ENCODE results near the gene AQP12B.

AQP12B gene

GRCh38 chr2:240727439-240727838 lies 44.8 kb upstream of the AQP12B start:
- TF ChIP-seq SUZ12 (IDR thresholded peaks at IDR 0.05; ENCODE audit: extremely low read depth, insufficient read depth, insufficient read length) (no peak), YY1 (IDR thresholded peaks at IDR 0.05; ENCODE audit: insufficient read depth, insufficient read length) (no peak), ZNF274 (IDR thresholded peaks at IDR 0.05; ENCODE audit: low read depth, low read length) (no peak)
- DNase-seq (ENCODE audit: low read depth, low spot score), result no peak
- Histone ChIP-seq H3K9me3 (ENCODE audit: insufficient read depth, low read length) (no peaks in the 10 kb centered on the region), H3K4me1 (ENCODE audit: insufficient read depth, insufficient read length) (peaks cover 6% of the 10 kb centered on the region), H3K36me3 (ENCODE audit: insufficient read depth, insufficient read length, low read length) (no peaks in the 10 kb centered on the region), H3K4me3 (ENCODE audit: insufficient read length, low read depth) (no peak overlapping the region), H3K27me3 (ENCODE audit: insufficient read depth, insufficient read length) (no peaks in the 10 kb centered on the region), H3K9ac (ENCODE audit: insufficient read length, low read depth) (no peak overlapping the region)

GRCh38 chr2:240726876-240727275 lies 44.2 kb upstream of the AQP12B start:
- Histone ChIP-seq H3K4me1 (ENCODE audit: insufficient read depth, insufficient read length) (peaks cover 6% of the 10 kb centered on the region), H3K4me3 (ENCODE audit: insufficient read length, low read depth) (no peak overlapping the region), H3K36me3 (ENCODE audit: insufficient read depth, insufficient read length, low read length) (peaks cover 3% of the 10 kb centered on the region), H3K9ac (ENCODE audit: insufficient read length, low read depth) (no peak overlapping the region), H3K27me3 (ENCODE audit: insufficient read depth, insufficient read length) (no peaks in the 10 kb centered on the region), H3K9me3 (ENCODE audit: insufficient read depth, low read length) (no peaks in the 10 kb centered on the region)
- no peak for TF ChIP-seq YY1 (IDR thresholded peaks at IDR 0.05; ENCODE audit: insufficient read depth, insufficient read length)
- no peak for TF ChIP-seq SUZ12 (IDR thresholded peaks at IDR 0.05; ENCODE audit: extremely low read depth, insufficient read depth, insufficient read length)
- TF ChIP-seq ZNF274 (IDR thresholded peaks at IDR 0.05; ENCODE audit: low read depth, low read length), result no peak
- DNase-seq (ENCODE audit: low read depth, low spot score), result no peak

- no peak overlapping the region for H3K4me3 ChIP-seq (ENCODE audit: insufficient read length, low read depth)
- peaks cover 3% of the 10 kb centered on the region for H3K36me3 ChIP-seq (ENCODE audit: insufficient read depth, insufficient read length, low read length)
- no peak overlapping the region for H3K9ac ChIP-seq (ENCODE audit: insufficient read length, low read depth)
- TF ChIP-seq ZNF274 (IDR thresholded peaks at IDR 0.05; ENCODE audit: low read depth, low read length) (no peak), YY1 (IDR thresholded peaks at IDR 0.05; ENCODE audit: insufficient read depth, insufficient read length) (no peak), SUZ12 (IDR thresholded peaks at IDR 0.05; ENCODE audit: extremely low read depth, insufficient read depth, insufficient read length) (no peak)
- H3K27me3 ChIP-seq (ENCODE audit: insufficient read depth, insufficient read length), result no peaks in the 10 kb centered on the region
- H3K4me1 ChIP-seq (ENCODE audit: insufficient read depth, insufficient read length), result no peaks in the 10 kb centered on the region
- H3K9me3 ChIP-seq (ENCODE audit: insufficient read depth, low read length), result no peaks in the 10 kb centered on the region
- no peak for DNase-seq (ENCODE audit: low read depth, low spot score)
Observed at GRCh38 chr2:240725671-240726070, 43.0 kb upstream of the AQP12B start.

- H3K9ac ChIP-seq (ENCODE audit: insufficient read length, low read depth), result no peak overlapping the region
- H3K27me3 ChIP-seq (ENCODE audit: insufficient read depth, insufficient read length), result no peaks in the 10 kb centered on the region
- H3K4me1 ChIP-seq (ENCODE audit: insufficient read depth, insufficient read length), result no peaks in the 10 kb centered on the region
- no peak overlapping the region for H3K4me3 ChIP-seq (ENCODE audit: insufficient read length, low read depth)
- no peak for DNase-seq (ENCODE audit: low read depth, low spot score)
- no peaks in the 10 kb centered on the region for H3K9me3 ChIP-seq (ENCODE audit: insufficient read depth, low read length)
- TF ChIP-seq SUZ12 (IDR thresholded peaks at IDR 0.05; ENCODE audit: extremely low read depth, insufficient read depth, insufficient read length) (no peak), YY1 (IDR thresholded peaks at IDR 0.05; ENCODE audit: insufficient read depth, insufficient read length) (no peak), ZNF274 (IDR thresholded peaks at IDR 0.05; ENCODE audit: low read depth, low read length) (no peak)
- H3K36me3 ChIP-seq (ENCODE audit: insufficient read depth, insufficient read length, low read length), result peaks cover 3% of the 10 kb centered on the region
Observed at GRCh38 chr2:240725266-240725665, 42.6 kb upstream of the AQP12B start.

GRCh38 chr2:240724431-240724830 lies 41.7 kb upstream of the AQP12B start:
- Histone ChIP-seq H3K36me3 (ENCODE audit: insufficient read depth, insufficient read length, low read length) (peaks cover 3% of the 10 kb centered on the region), H3K27me3 (ENCODE audit: insufficient read depth, insufficient read length) (no peaks in the 10 kb centered on the region), H3K4me3 (ENCODE audit: insufficient read length, low read depth) (no peak overlapping the region), H3K9ac (ENCODE audit: insufficient read length, low read depth) (no peak overlapping the region), H3K9me3 (ENCODE audit: insufficient read depth, low read length) (no peaks in the 10 kb centered on the region), H3K4me1 (ENCODE audit: insufficient read depth, insufficient read length) (no peaks in the 10 kb centered on the region)
- no peak for DNase-seq (ENCODE audit: low read depth, low spot score)
- TF ChIP-seq SUZ12 (IDR thresholded peaks at IDR 0.05; ENCODE audit: extremely low read depth, insufficient read depth, insufficient read length) (no peak), ZNF274 (IDR thresholded peaks at IDR 0.05; ENCODE audit: low read depth, low read length) (no peak), YY1 (IDR thresholded peaks at IDR 0.05; ENCODE audit: insufficient read depth, insufficient read length) (no peak)

- no peak for TF ChIP-seq ZNF274 (IDR thresholded peaks at IDR 0.05; ENCODE audit: low read depth, low read length)
- TF ChIP-seq SUZ12 (IDR thresholded peaks at IDR 0.05; ENCODE audit: extremely low read depth, insufficient read depth, insufficient read length), result no peak
- TF ChIP-seq YY1 (IDR thresholded peaks at IDR 0.05; ENCODE audit: insufficient read depth, insufficient read length), result no peak
- no peaks in the 10 kb centered on the region for H3K4me1 ChIP-seq (ENCODE audit: insufficient read depth, insufficient read length)
- DNase-seq (ENCODE audit: low read depth, low spot score), result no peak
- H3K36me3 ChIP-seq (ENCODE audit: insufficient read depth, insufficient read length, low read length), result peaks cover 3% of the 10 kb centered on the region
- H3K9ac ChIP-seq (ENCODE audit: insufficient read length, low read depth), result no peak overlapping the region
- H3K27me3 ChIP-seq (ENCODE audit: insufficient read depth, insufficient read length), result no peaks in the 10 kb centered on the region
- no peaks in the 10 kb centered on the region for H3K9me3 ChIP-seq (ENCODE audit: insufficient read depth, low read length)
- no peak overlapping the region for H3K4me3 ChIP-seq (ENCODE audit: insufficient read length, low read depth)
Observed at GRCh38 chr2:240723851-240724250, 41.2 kb upstream of the AQP12B start.

- peaks cover 3% of the 10 kb centered on the region for H3K36me3 ChIP-seq (ENCODE audit: insufficient read depth, insufficient read length, low read length)
- H3K27me3 ChIP-seq (ENCODE audit: insufficient read depth, insufficient read length), result no peaks in the 10 kb centered on the region
Observed at GRCh38 chr2:240722796-240723735, 40.4 kb upstream of the AQP12B start.

More at GRCh38 chr2:240722796-240723735, 40.4 kb upstream of the AQP12B start:
- Histone ChIP-seq H3K9me3 (ENCODE audit: insufficient read depth, low read length) (no peaks in the 10 kb centered on the region; the same call in 1 of the 2 replicates), H3K4me3 (ENCODE audit: insufficient read length, low read depth) (no peak overlapping the region), H3K4me1 (ENCODE audit: insufficient read depth, insufficient read length) (no peaks in the 10 kb centered on the region), H3K9ac (ENCODE audit: insufficient read length, low read depth) (no peak overlapping the region)
- no peak for DNase-seq (ENCODE audit: low read depth, low spot score)
- TF ChIP-seq SUZ12 (IDR thresholded peaks at IDR 0.05; ENCODE audit: extremely low read depth, insufficient read depth, insufficient read length) (no peak), ZNF274 (IDR thresholded peaks at IDR 0.05; ENCODE audit: low read depth, low read length) (no peak), YY1 (IDR thresholded peaks at IDR 0.05; ENCODE audit: insufficient read depth, insufficient read length) (no peak)
